HL-60 (cell line): ENCODE results near the gene NXNL2.

Experiments used
- CTCF ChIP-seq: IDR thresholded peaks from one replicate; pipeline ENCODE4 v1.5.1; 2011; ENCODE audit warnings: low read length, control low read depth, inconsistent platforms; ENCODE audit not compliant: insufficient read depth
- GABPA ChIP-seq: IDR thresholded peaks from 2 replicates; pipeline ENCODE4 v1.6.1; 2012; ENCODE audit warnings: low read depth
- POLR2AphosphoS5 ChIP-seq: IDR thresholded peaks from 2 replicates; pipeline ENCODE4 v1.6.1; 2012; ENCODE audit warnings: low read depth
- SPI1 ChIP-seq: IDR thresholded peaks from 2 replicates; pipeline ENCODE4 v1.6.1; 2012; ENCODE audit warnings: low read depth, mild to moderate bottlenecking, borderline replicate concordance
- TF ChIP-seq, protein P1 (sequence below): IDR thresholded peaks from 2 replicates; pipeline ENCODE4 v1.6.1; 2012; ENCODE audit warnings: low read depth; ENCODE audit not compliant: insufficient replicate concordance

- TF ChIP-seq CTCF (no peak), POLR2AphosphoS5 (no peak), GABPA (no peak), SPI1 (no peak)
- TF ChIP-seq, protein P1, sequence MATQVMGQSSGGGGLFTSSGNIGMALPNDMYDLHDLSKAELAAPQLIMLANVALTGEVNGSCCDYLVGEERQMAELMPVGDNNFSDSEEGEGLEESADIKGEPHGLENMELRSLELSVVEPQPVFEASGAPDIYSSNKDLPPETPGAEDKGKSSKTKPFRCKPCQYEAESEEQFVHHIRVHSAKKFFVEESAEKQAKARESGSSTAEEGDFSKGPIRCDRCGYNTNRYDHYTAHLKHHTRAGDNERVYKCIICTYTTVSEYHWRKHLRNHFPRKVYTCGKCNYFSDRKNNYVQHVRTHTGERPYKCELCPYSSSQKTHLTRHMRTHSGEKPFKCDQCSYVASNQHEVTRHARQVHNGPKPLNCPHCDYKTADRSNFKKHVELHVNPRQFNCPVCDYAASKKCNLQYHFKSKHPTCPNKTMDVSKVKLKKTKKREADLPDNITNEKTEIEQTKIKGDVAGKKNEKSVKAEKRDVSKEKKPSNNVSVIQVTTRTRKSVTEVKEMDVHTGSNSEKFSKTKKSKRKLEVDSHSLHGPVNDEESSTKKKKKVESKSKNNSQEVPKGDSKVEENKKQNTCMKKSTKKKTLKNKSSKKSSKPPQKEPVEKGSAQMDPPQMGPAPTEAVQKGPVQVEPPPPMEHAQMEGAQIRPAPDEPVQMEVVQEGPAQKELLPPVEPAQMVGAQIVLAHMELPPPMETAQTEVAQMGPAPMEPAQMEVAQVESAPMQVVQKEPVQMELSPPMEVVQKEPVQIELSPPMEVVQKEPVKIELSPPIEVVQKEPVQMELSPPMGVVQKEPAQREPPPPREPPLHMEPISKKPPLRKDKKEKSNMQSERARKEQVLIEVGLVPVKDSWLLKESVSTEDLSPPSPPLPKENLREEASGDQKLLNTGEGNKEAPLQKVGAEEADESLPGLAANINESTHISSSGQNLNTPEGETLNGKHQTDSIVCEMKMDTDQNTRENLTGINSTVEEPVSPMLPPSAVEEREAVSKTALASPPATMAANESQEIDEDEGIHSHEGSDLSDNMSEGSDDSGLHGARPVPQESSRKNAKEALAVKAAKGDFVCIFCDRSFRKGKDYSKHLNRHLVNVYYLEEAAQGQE, result no peak
These were observed 40.0 kb downstream of the NXNL2 start for GRCh38 chr9:88574953-88575352.
